ENCODE results near the gene NHLRC2. TPM values are rescaled to one million over a fixed set of nuclear protein-coding genes. Genes with fewer than 3 reads are reported as not detected.

Gene NHLRC2
- total and polyA plus RNA-seq, 4 donors: 4.2 to 49.0 (median 26.9) TPM

GRCh38 chr10:113933894-113934532 lies 79.6 kb downstream of the NHLRC2 start:
- TF ChIP-seq CTCF (IDR thresholded peaks at IDR 0.05; ENCODE audit: control extremely low read depth, extremely low read depth): no peak
- Histone ChIP-seq H3K4me3 (no peak overlapping the region), H3K9me3 (ENCODE audit: control insufficient read depth in 4 of 4, insufficient read depth in 3 of 4, low read length in 3 of 4) (no peaks in the 10 kb centered on the region), H3K9ac (ENCODE audit: insufficient read depth in 1 of 2, low read length in 2 of 2) (no peak overlapping the region), H3K27ac (ENCODE audit: low read depth in 1 of 2, low read length in 1 of 2) (peak overlapping the region in 1 of 2 donors; percentile 9), H3K4me1 (ENCODE audit: control insufficient read depth in 5 of 5, insufficient read depth in 5 of 5, low read length in 5 of 5) (peaks cover 0 to 12% (median 0%) of the 10 kb centered on the region in 5 donors), H3K27me3 (ENCODE audit: control insufficient read depth in 3 of 3, insufficient read depth in 3 of 3, low read length in 2 of 3) (no peaks in the 10 kb centered on the region), H3K36me3 (ENCODE audit: control insufficient read depth in 4 of 4, insufficient read depth in 4 of 4, low read length in 4 of 4) (no peaks in the 10 kb centered on the region)
- 51 to 80% methylated on average over 8 of the region's 8 CpGs for WGBS, 2 donors
- DNase-seq (peak in 1 of 3 donors; percentile 42), ATAC-seq (ENCODE audit: insufficient read depth, low FRiP score) (peak; percentile 27)

- no peaks in the 10 kb centered on the region for H3K9me3 ChIP-seq (ENCODE audit: control insufficient read depth in 4 of 4, insufficient read depth in 3 of 4, low read length in 3 of 4)
- H3K27ac ChIP-seq (ENCODE audit: low read depth in 1 of 2, low read length in 1 of 2): no peak overlapping the region
- ATAC-seq (ENCODE audit: insufficient read depth, low FRiP score) (no peak), DNase-seq (no peak)
- no peak overlapping the region for H3K9ac ChIP-seq (ENCODE audit: insufficient read depth in 1 of 2, low read length in 2 of 2)
- no peaks in the 10 kb centered on the region for H3K27me3 ChIP-seq (ENCODE audit: control insufficient read depth in 3 of 3, insufficient read depth in 3 of 3, low read length in 2 of 3)
- peaks cover 0 to 6% (median 0%) of the 10 kb centered on the region in 5 donors for H3K4me1 ChIP-seq (ENCODE audit: control insufficient read depth in 5 of 5, insufficient read depth in 5 of 5, low read length in 5 of 5)
- no peaks in the 10 kb centered on the region for H3K36me3 ChIP-seq (ENCODE audit: control insufficient read depth in 4 of 4, insufficient read depth in 4 of 4, low read length in 4 of 4)
- no peak for TF ChIP-seq CTCF (IDR thresholded peaks at IDR 0.05; ENCODE audit: control extremely low read depth, extremely low read depth)
- H3K4me3 ChIP-seq: no peak overlapping the region
These were observed 82.8 kb downstream of the NHLRC2 start for GRCh38 chr10:113937258-113937657.

GRCh38 chr10:113937756-113938155 lies 83.3 kb downstream of the NHLRC2 start:
- Histone ChIP-seq H3K9ac (ENCODE audit: insufficient read depth in 1 of 2, low read length in 2 of 2) (no peak overlapping the region), H3K9me3 (ENCODE audit: control insufficient read depth in 4 of 4, insufficient read depth in 3 of 4, low read length in 3 of 4) (no peaks in the 10 kb centered on the region), H3K27ac (ENCODE audit: low read depth in 1 of 2, low read length in 1 of 2) (no peak overlapping the region), H3K27me3 (ENCODE audit: control insufficient read depth in 3 of 3, insufficient read depth in 3 of 3, low read length in 2 of 3) (no peaks in the 10 kb centered on the region), H3K36me3 (ENCODE audit: control insufficient read depth in 4 of 4, insufficient read depth in 4 of 4, low read length in 4 of 4) (no peaks in the 10 kb centered on the region), H3K4me3 (no peak overlapping the region), H3K4me1 (ENCODE audit: control insufficient read depth in 5 of 5, insufficient read depth in 5 of 5, low read length in 5 of 5) (peaks cover 0 to 6% (median 0%) of the 10 kb centered on the region in 5 donors)
- DNase-seq (no peak), ATAC-seq (ENCODE audit: insufficient read depth, low FRiP score) (no peak)
- WGBS, 2 donors: 67 to 78% methylated on average over 7 of the region's 7 CpGs
- TF ChIP-seq CTCF (IDR thresholded peaks at IDR 0.05; ENCODE audit: control extremely low read depth, extremely low read depth): no peak
